HepG2 (cell line): ENCODE results near the gene MALRD1. TPM values are rescaled to one million over a fixed set of nuclear protein-coding genes. Genes with fewer than 3 reads are reported as not detected.

Source experiments
- ARID3A ChIP-seq: IDR thresholded peaks from 2 replicates; pipeline ENCODE4 v1.6.1; 2012; ENCODE audit warnings: low read depth, low read length, improper control_type of control experiment
- ATF7-NPFF ChIP-seq: sonication (generic); formaldehyde crosslinking; IDR thresholded peaks from 2 replicates; pipeline ENCODE4 v1.8.1; 2023; ENCODE audit warnings: mild to moderate bottlenecking, low read depth, missing genetic modification reagents, moderate library complexity
- CSRNP2 ChIP-seq: sonication (generic); formaldehyde crosslinking; conservative IDR thresholded peaks from 2 replicates; pipeline ENCODE4 v1.8.0; 2022; ENCODE audit warnings: low read depth, missing genetic modification reagents
- FOXK1 ChIP-seq: sonication (generic); formaldehyde crosslinking; IDR thresholded peaks from 2 replicates; pipeline ENCODE4 v1.4.0; 2020; ENCODE audit warnings: low read depth, missing genetic modification reagents, borderline replicate concordance
- FOXP1 ChIP-seq, 2 experiments: fragments of 450-650 bp in 1 of 2; IDR thresholded peaks; 2 replicates each; pipeline ENCODE4 v1.6.1; 2017 to 2018; ENCODE audit warnings: antibody characterized with exemption in 1 of 2
- GATA4 ChIP-seq: sonication (generic); IDR thresholded peaks from 2 replicates; pipeline ENCODE4 v1.6.1; 2016; ENCODE audit warnings: antibody characterized with exemption, low read depth, borderline replicate concordance
- MBNL3 ChIP-seq: fragments of 250-450 bp; sonication (Bioruptor Pico); conservative IDR thresholded peaks from 2 replicates; pipeline ENCODE4 v1.8.0; 2022; ENCODE audit warnings: mild to moderate bottlenecking, inconsistent platforms
- MLXIP ChIP-seq: sonication (generic); formaldehyde crosslinking; IDR thresholded peaks from 2 replicates; pipeline ENCODE4 v1.9.0; 2021; ENCODE audit warnings: missing genetic modification reagents, borderline replicate concordance
- MTA3 ChIP-seq: sonication (generic); formaldehyde crosslinking; IDR thresholded peaks from 2 replicates; pipeline ENCODE4 v1.4.0; 2020; ENCODE audit warnings: missing genetic modification reagents
- PAXIP1 ChIP-seq: sonication (generic); formaldehyde crosslinking; conservative IDR thresholded peaks from 2 replicates; pipeline ENCODE4 v1.4.0; 2020; ENCODE audit warnings: mild to moderate bottlenecking, missing genetic modification reagents, moderate library complexity
- RBM22 ChIP-seq: fragments of 200-400 bp; formaldehyde crosslinking; optimal IDR thresholded peaks from 2 replicates; pipeline ENCODE3; 2017; ENCODE audit warnings: mild to moderate bottlenecking, low read length, moderate library complexity
- THAP11 ChIP-seq: IDR thresholded peaks from 2 replicates; pipeline ENCODE4 v1.6.1; 2016; ENCODE audit warnings: missing biosample characterization, missing genetic modification reagents
- ZBTB8A ChIP-seq: sonication (generic); formaldehyde crosslinking; IDR thresholded peaks from 2 replicates; pipeline ENCODE4 v1.4.0; 2020; ENCODE audit warnings: mild to moderate bottlenecking, low read depth, missing genetic modification reagents, borderline replicate concordance
- ZFP36L1 ChIP-seq: sonication (generic); formaldehyde crosslinking; IDR thresholded peaks from 2 replicates; pipeline ENCODE4 v1.8.0; 2022; ENCODE audit warnings: mild to moderate bottlenecking, missing genetic modification reagents, moderate library complexity
- ZNF224 ChIP-seq: sonication (generic); formaldehyde crosslinking; IDR thresholded peaks from 2 replicates; pipeline ENCODE4 v1.5.0; 2020; ENCODE audit warnings: mild to moderate bottlenecking, missing genetic modification reagents
- ZNF644 ChIP-seq: IDR thresholded peaks from 2 replicates; pipeline ENCODE4 v1.6.1; 2016; ENCODE audit warnings: low read depth
- ZSCAN20 ChIP-seq: sonication (generic); formaldehyde crosslinking; IDR thresholded peaks from 2 replicates; pipeline ENCODE4 v1.4.0; 2020; ENCODE audit warnings: missing genetic modification reagents, mild to moderate bottlenecking, borderline replicate concordance
- polyA plus RNA-seq, 8 experiments: library from polyadenylated mRNA; depleted of rRNA in 3 of 8; stranded (reverse) in 7 of 8; unstranded in 1 of 8; fragments of >200 nt; fragmentation: Illumina TruSeq in 4 of 8; extraction: Trizol in 4 of 8; gene quantifications; 2 replicates each; pipeline versions ENCODE4 v1.2.1 to v1.2.3, GENCODE V29; 2011 to 2016; ENCODE audit warnings: low read depth in 4 of 8, missing spikeins in 1 of 8, mixed read lengths in 1 of 8; ENCODE audit not compliant: insufficient read depth in 1 of 8
- total RNA-seq, 5 experiments: library from RNA; depleted of rRNA; stranded (reverse); fragments of >200 nt; fragmentation: Illumina TruSeq; extraction: Trizol; gene quantifications; 2 replicates each; pipeline ENCODE4 v1.2.3, GENCODE V29; 2016; ENCODE audit warnings: low read depth in 1 of 5

MALRD1 gene
- total and polyA plus RNA-seq, 2 of the 13 experiments (the other 11 are each of a cell fraction or from before 2014, with no cell fraction given): 5.7 to 15.4 TPM

GRCh38 chr10:19385846-19386450, 337.3 kb downstream of the MALRD1 start (continued):
- TF ChIP-seq PAXIP1 (0 out of 2 replicates have a peak, but pooled peaks have one; percentile 53), ARID3A (no peak), ZNF224 (CRISPR knock-in tag) (no peak), GATA4 (no peak), MBNL3 (CRISPR knock-in tag) (no peak), FOXP1 (IDR thresholded peaks at IDR 0.05) (no peak), FOXP1 (CRISPR knock-in tag; IDR thresholded peaks at IDR 0.05) (no peak; the same call in 1 of the 2 replicates), ZNF644 (CRISPR knock-in tag) (0 out of 2 replicates have a peak, but pooled peaks have one; percentile 66), ATF7-NPFF (CRISPR knock-in tag) (no peak), FOXK1 (CRISPR knock-in tag) (no peak), ZSCAN20 (CRISPR knock-in tag) (no peak), ZFP36L1 (no peak), MTA3 (CRISPR knock-in tag) (no peak), RBM22 (no peak), CSRNP2 (CRISPR knock-in tag) (no peak), ZBTB8A (no peak), THAP11 (CRISPR knock-in tag) (no peak), MLXIP (CRISPR knock-in tag) (no peak)
